Measurements from ENCODE around the gene TRMT6.

DNA sequence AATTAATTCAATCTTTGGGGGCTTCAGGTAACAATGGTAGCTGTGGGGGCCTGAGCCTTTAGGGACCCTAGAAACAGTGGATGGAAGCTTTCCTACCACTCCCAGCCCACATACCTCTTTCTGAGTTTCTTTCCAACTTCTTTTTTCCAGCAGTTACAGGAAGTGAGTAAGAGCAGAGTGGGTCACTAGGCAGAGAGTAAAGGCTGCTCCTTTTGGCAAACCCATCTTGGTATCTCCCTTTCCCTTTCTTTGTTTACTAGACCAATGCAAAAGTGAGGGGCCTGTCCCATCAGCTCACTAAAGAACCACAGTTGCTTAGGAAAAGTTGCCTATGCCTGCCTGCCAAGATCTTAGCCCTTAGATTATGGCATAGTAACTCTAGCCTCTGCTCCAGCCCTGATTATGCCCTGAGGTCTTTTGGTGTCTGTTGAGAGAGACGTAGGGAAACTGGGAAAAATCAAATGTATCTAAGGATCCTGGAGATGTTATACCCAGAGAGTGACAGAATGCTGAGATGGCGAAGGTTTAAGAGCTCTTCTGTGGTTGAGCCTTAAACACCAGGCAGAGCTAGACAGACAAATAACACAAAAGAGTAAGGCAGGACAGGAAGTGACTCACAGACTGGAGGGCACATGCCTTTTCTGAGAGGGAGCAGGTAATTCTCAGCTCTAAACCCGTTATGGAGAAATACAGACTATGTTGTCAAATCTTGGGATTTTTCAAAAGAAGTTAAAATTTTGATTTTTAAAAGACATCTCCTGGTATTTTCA is 31.3 kb downstream of the TRMT6 start:
- TF ChIP-seq YY1 (IDR thresholded peaks at IDR 0.05; ENCODE audit: extremely low read depth, insufficient replicate concordance, low read depth, low read length) (no peak), SP1 (IDR thresholded peaks at IDR 0.05; ENCODE audit: low read depth) (peak; percentile 39), POLR2A (IDR thresholded peaks at IDR 0.05; ENCODE audit: borderline replicate concordance, extremely low read depth, insufficient read depth, insufficient read length) (no peak)
- TF ChIP-seq, protein P1, sequence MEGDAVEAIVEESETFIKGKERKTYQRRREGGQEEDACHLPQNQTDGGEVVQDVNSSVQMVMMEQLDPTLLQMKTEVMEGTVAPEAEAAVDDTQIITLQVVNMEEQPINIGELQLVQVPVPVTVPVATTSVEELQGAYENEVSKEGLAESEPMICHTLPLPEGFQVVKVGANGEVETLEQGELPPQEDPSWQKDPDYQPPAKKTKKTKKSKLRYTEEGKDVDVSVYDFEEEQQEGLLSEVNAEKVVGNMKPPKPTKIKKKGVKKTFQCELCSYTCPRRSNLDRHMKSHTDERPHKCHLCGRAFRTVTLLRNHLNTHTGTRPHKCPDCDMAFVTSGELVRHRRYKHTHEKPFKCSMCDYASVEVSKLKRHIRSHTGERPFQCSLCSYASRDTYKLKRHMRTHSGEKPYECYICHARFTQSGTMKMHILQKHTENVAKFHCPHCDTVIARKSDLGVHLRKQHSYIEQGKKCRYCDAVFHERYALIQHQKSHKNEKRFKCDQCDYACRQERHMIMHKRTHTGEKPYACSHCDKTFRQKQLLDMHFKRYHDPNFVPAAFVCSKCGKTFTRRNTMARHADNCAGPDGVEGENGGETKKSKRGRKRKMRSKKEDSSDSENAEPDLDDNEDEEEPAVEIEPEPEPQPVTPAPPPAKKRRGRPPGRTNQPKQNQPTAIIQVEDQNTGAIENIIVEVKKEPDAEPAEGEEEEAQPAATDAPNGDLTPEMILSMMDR (IDR thresholded peaks at IDR 0.05 in 2 of 3, conservative IDR thresholded peaks at IDR 0.05 in 1 of 3; ENCODE audit: borderline replicate concordance in 1 of 3, insufficient read depth in 1 of 3, low read depth in 2 of 3, low read length in 2 of 3): no peak
- TF ChIP-seq, protein P2, sequence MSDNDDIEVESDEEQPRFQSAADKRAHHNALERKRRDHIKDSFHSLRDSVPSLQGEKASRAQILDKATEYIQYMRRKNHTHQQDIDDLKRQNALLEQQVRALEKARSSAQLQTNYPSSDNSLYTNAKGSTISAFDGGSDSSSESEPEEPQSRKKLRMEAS (IDR thresholded peaks at IDR 0.05): peak; percentile 56

All from HCT116 (cell line).